ENCODE data around the gene RHEB. TPM values are rescaled to one million over a fixed set of nuclear protein-coding genes. Genes with fewer than 3 reads are reported as not detected.

RHEB gene
- 150 TPM for polyA plus RNA-seq (ENCODE audit: insufficient read length)
- long read RNA-seq, donor 1, transcript RHEB-201 (8 exons, 2,075 nt) = major isoform, 64 of 69 reads
- long read RNA-seq, donor 1, partial matches to known transcripts = 0 of 69 reads
- long read RNA-seq, donor 1, other reads (novel, unspliced or antisense) = 5 of 69 reads
- long read RNA-seq, donor 2, transcript RHEB-201 (8 exons, 2,075 nt) = major isoform, 59 of 59 reads
- long read RNA-seq, donor 2, partial matches to known transcripts = 0 of 59 reads
- long read RNA-seq, donor 2, other reads (novel, unspliced or antisense) = 0 of 59 reads
- long read RNA-seq, donor 3, transcript RHEB-201 (8 exons, 2,075 nt) = major isoform, 47 of 51 reads
- long read RNA-seq, donor 3, partial matches to known transcripts = 0 of 51 reads
- long read RNA-seq, donor 3, other reads (novel, unspliced or antisense) = 0 of 51 reads
- long read RNA-seq, donor 4, transcript RHEB-201 (8 exons, 2,075 nt) = major isoform, 5 of 6 reads
- long read RNA-seq, donor 4, partial matches to known transcripts = 0 of 6 reads
- long read RNA-seq, donor 4, other reads (novel, unspliced or antisense) = 0 of 6 reads
- long read RNA-seq, donor 5, transcript RHEB-201 (8 exons, 2,075 nt) = major isoform, 128 of 146 reads
- long read RNA-seq, donor 5, partial matches to known transcripts = 8 of 146 reads
- long read RNA-seq, donor 5, other reads (novel, unspliced or antisense) = 9 of 146 reads
- long read RNA-seq, donor 6, transcript RHEB-201 (8 exons, 2,075 nt) = major isoform, 63 of 82 reads
- long read RNA-seq, donor 6, partial matches to known transcripts = 9 of 82 reads
- long read RNA-seq, donor 6, other reads (novel, unspliced or antisense) = 6 of 82 reads
- long read RNA-seq, donor 7, transcript RHEB-201 (8 exons, 2,075 nt) = major isoform, 96 of 102 reads
- long read RNA-seq, donor 7, partial matches to known transcripts = 0 of 102 reads
- long read RNA-seq, donor 7, other reads (novel, unspliced or antisense) = 6 of 102 reads
- long read RNA-seq, donor 8, transcript RHEB-201 (8 exons, 2,075 nt) = major isoform, 23 of 30 reads
- long read RNA-seq, donor 8, partial matches to known transcripts = 5 of 30 reads
- long read RNA-seq, donor 8, other reads (novel, unspliced or antisense) = 0 of 30 reads

GRCh38 chr7:151519765-151520418, at the start of gene RHEB:
TSS of gene RHEB (minus strand) at chr7:151519895. CDS start at chr7:151519511, 384 bp downstream.
- DNase-seq = peak; percentile 99

GRCh38 chr7:151566897-151567320, 47.2 kb upstream of the RHEB start:
- no peak for DNase-seq

- no peak for DNase-seq
These were observed 45.8 kb upstream of the RHEB start for GRCh38 chr7:151565541-151565940.

- DNase-seq = no peak
These were observed 40.5 kb upstream of the RHEB start for GRCh38 chr7:151560243-151560642.

- no peak for DNase-seq
These were observed 40.0 kb upstream of the RHEB start for GRCh38 chr7:151559557-151560183.

- DNase-seq = no peak
These were observed 38.9 kb upstream of the RHEB start for GRCh38 chr7:151558575-151558974.

- DNase-seq = no peak
These were observed 36.9 kb upstream of the RHEB start for GRCh38 chr7:151556592-151556991.

- no peak for DNase-seq
These were observed 33.7 kb upstream of the RHEB start for GRCh38 chr7:151553356-151553755.

GRCh38 chr7:151552352-151553028, 32.8 kb upstream of the RHEB start:
- no peak for DNase-seq

- DNase-seq = no peak
These were observed 32.1 kb upstream of the RHEB start for GRCh38 chr7:151551820-151552219.

GRCh38 chr7:151550656-151551286, 31.1 kb upstream of the RHEB start:
- no peak for DNase-seq

- no peak for DNase-seq
These were observed 29.9 kb upstream of the RHEB start for GRCh38 chr7:151549644-151550043.

GRCh38 chr7:151549083-151549482, 29.4 kb upstream of the RHEB start:
- no peak for DNase-seq

- no peak for DNase-seq
These were observed 24.5 kb upstream of the RHEB start for GRCh38 chr7:151544183-151544582.

- DNase-seq = no peak
These were observed 23.0 kb upstream of the RHEB start for GRCh38 chr7:151542606-151543130.

GRCh38 chr7:151541709-151542499, 22.2 kb upstream of the RHEB start:
- DNase-seq = no peak

- no peak for DNase-seq
These were observed 20.5 kb upstream of the RHEB start for GRCh38 chr7:151540146-151540545.

GRCh38 chr7:151539088-151539671, 19.5 kb upstream of the RHEB start:
- no peak for DNase-seq

All from left kidney (tissue), 8 donors.